Panc1 (cell line): ENCODE results near the gene L3MBTL2. TPM values are rescaled to one million over a fixed set of nuclear protein-coding genes. Genes with fewer than 3 reads are reported as not detected.

Experiments used
- ATAC-seq: fragments of 200-7000 bp; cut with Tn5 transposase; 2 replicates; pipeline ENCODE4 v1.9.1; 2020; ENCODE audit warnings: mild to moderate bottlenecking, moderate library complexity
- BruUV-seq: library from RNA; stranded (reverse); fragments of 400-500 nt; replicated peaks from 2 replicates; lab custom pipeline; 2021; lab: Mats Ljungman, UMichigan
- CTCF ChIA-PET: fragments of 300-600 bp; sonication (Branson Sonifier 250); formaldehyde crosslinking; loops from one replicate; lab custom pipeline; 2022; ENCODE audit warnings: antibody characterized with exemption; lab: Charles Lee
- POLR2A ChIA-PET: fragments of 300-600 bp; sonication (Branson Sonifier 250); formaldehyde crosslinking; loops from one replicate; lab custom pipeline; 2022; ENCODE audit warnings: antibody characterized with exemption; lab: Charles Lee
- DNase-seq: peaks from one replicate; pipeline ENCODE4 v3.0.0-alpha.2; 2010; ENCODE audit warnings: low read depth, low spot score
- H3K27ac ChIP-seq: 2 replicates; pipeline ENCODE4 v1.5.1; 2011; ENCODE audit warnings: mild to moderate bottlenecking, low read length, inconsistent platforms
- H3K27me3 ChIP-seq: fragments of 200-500 bp; sonication (Bioruptor generic); 2 replicates; pipeline ENCODE4 v1.6.0; 2014; ENCODE audit warnings: low read length, inconsistent platforms; ENCODE audit not compliant: control insufficient read depth, insufficient read depth
- H3K36me3 ChIP-seq: fragments of 200-500 bp; sonication (Bioruptor generic); 2 replicates; pipeline ENCODE4 v1.5.1; 2014; ENCODE audit warnings: inconsistent platforms, mild to moderate bottlenecking, low read length, moderate library complexity; ENCODE audit not compliant: control insufficient read depth, insufficient read depth
- H3K4me1 ChIP-seq: 2 replicates; pipeline ENCODE4 v1.5.1; 2011; ENCODE audit warnings: inconsistent platforms, mild to moderate bottlenecking, low read length, moderate library complexity; ENCODE audit not compliant: control insufficient read depth, insufficient read depth
- H3K4me3 ChIP-seq, 2 experiments: 2 replicates each; pipeline ENCODE4 v1.5.1; 2011 to 2012; ENCODE audit warnings: low read depth in 2 of 2, low read length in 2 of 2, mild to moderate bottlenecking in 2 of 2, inconsistent platforms in 1 of 2, moderate library complexity in 1 of 2
- H3K9me3 ChIP-seq: fragments of 200-500 bp; sonication (Bioruptor generic); 2 replicates; pipeline ENCODE4 v1.5.1; 2014; ENCODE audit warnings: low read depth, mild to moderate bottlenecking, inconsistent platforms, low read length, moderate library complexity; ENCODE audit not compliant: control insufficient read depth, insufficient read depth
- CTCF ChIP-seq: fragments of 450-650 bp; IDR thresholded peaks from 2 replicates; pipeline ENCODE4 v1.5.1; 2017; ENCODE audit warnings: mild to moderate bottlenecking
- POLR2AphosphoS5 ChIP-seq: IDR thresholded peaks from 2 replicates; pipeline ENCODE4 v1.6.1; 2012; ENCODE audit warnings: mild to moderate bottlenecking, low read depth, low read length, moderate library complexity
- REST ChIP-seq, 2 experiments: IDR thresholded peaks; 2 replicates each; pipeline ENCODE4 v1.6.1; 2011 to 2012; ENCODE audit warnings: low read depth in 2 of 2, control low read depth in 1 of 2, low read length in 1 of 2, mild to moderate bottlenecking in 1 of 2, moderate library complexity in 1 of 2; ENCODE audit not compliant: insufficient read depth in 1 of 2
- SIN3A ChIP-seq: IDR thresholded peaks from 2 replicates; pipeline ENCODE4 v1.6.1; 2012; ENCODE audit warnings: low read depth, mild to moderate bottlenecking, low read length, moderate library complexity, borderline replicate concordance; ENCODE audit not compliant: insufficient read depth
- TCF7L2 ChIP-seq: IDR thresholded peaks from 2 replicates; pipeline ENCODE4 v1.6.1; 2011; ENCODE audit warnings: mild to moderate bottlenecking, low read depth, low read length, inconsistent platforms
- in situ Hi-C: cut with HindIII; loops from 2 replicates; pipeline ENCODE4 v1.10.0; 2016; ENCODE audit warnings: low sequenced_read_pairs, low pct_unique_long_range_greater_than_20kb
- intact Hi-C: fragments of 100-400 bp; cut with micrococcal nuclease; formaldehyde crosslinking; loops from one replicate; pipeline ENCODE4 v1.10.0; 2022; ENCODE audit not compliant: unreplicated experiment
- total RNA-seq: library from RNA; stranded (reverse); gene quantifications from one replicate; pipeline ENCODE4 v1.2.1, GENCODE V29; 2021; ENCODE audit not compliant: unreplicated experiment

Gene L3MBTL2
- total RNA-seq, 1 experiment from 2014 or later, result 26.6 TPM

- POLR2A ChIA-PET, result no interaction called here
- no peak for TF ChIP-seq REST (IDR thresholded peaks at IDR 0.05; ENCODE audit: insufficient read depth in 1 of 2, low read depth in 2 of 2, low read length in 1 of 2)
- no peak for TF ChIP-seq TCF7L2
- no peak for TF ChIP-seq CTCF
- TF ChIP-seq POLR2AphosphoS5, result no peak
- TF ChIP-seq SIN3A, result no peak
- ATAC-seq (no peak), DNase-seq (no peak)
- intact Hi-C loops (no loop called here), in situ Hi-C loops (no loop called here)
- no peaks in the 10 kb centered on the region for H3K9me3 ChIP-seq
- BruUV-seq, result no TSS peak
- CTCF ChIA-PET, result no interaction called here
- H3K4me3 ChIP-seq, result no peak overlapping the region
- H3K27ac ChIP-seq, result no peak overlapping the region
- peaks cover 14% of the 10 kb centered on the region for H3K4me1 ChIP-seq
- H3K27me3 ChIP-seq, result no peaks in the 10 kb centered on the region
- peaks cover 8% of the 10 kb centered on the region for H3K36me3 ChIP-seq
Observed at GRCh38 chr22:41252365-41252764, 47.3 kb downstream of the L3MBTL2 start.

GRCh38 chr22:41254230-41254629 lies 49.1 kb downstream of the L3MBTL2 start:
- Histone ChIP-seq H3K36me3 (peaks cover 3% of the 10 kb centered on the region), H3K9me3 (no peaks in the 10 kb centered on the region), H3K27ac (no peak overlapping the region), H3K27me3 (no peaks in the 10 kb centered on the region), H3K4me1 (peaks cover 21% of the 10 kb centered on the region), H3K4me3 (no peak overlapping the region)
- ChIA-PET CTCF (interaction anchor here (0.6 kb wide), 1 partner anchor 299 kb away, joined by 4 read pairs; no protein-coding TSS in a partner anchor), POLR2A (no interaction called here)
- TF ChIP-seq SIN3A, result no peak
- TF ChIP-seq TCF7L2, result no peak
- TF ChIP-seq REST (IDR thresholded peaks at IDR 0.05; ENCODE audit: insufficient read depth in 1 of 2, low read depth in 2 of 2, low read length in 1 of 2), result no peak
- no peak for TF ChIP-seq CTCF
- TF ChIP-seq POLR2AphosphoS5, result no peak
- ATAC-seq, result no peak
- in situ Hi-C loops (no loop called here), intact Hi-C loops (no loop called here)
- no peak for DNase-seq
- BruUV-seq, result no TSS peak
